Right lobe of liver (tissue), 4 donors: ENCODE measurements around the gene CMC1.

Experiments
- CTCF ChIP-seq, 4 donors: fragments of 200-600 bp in 3 of 4; fragments of 450-650 bp in 1 of 4; IDR thresholded peaks; one replicate each; pipeline versions ENCODE4 v1.5.1 to v1.8.0; 2016 to 2022; ENCODE audit warnings: antibody characterized with exemption in 4 of 4, mild to moderate bottlenecking in 2 of 4
- POLR2A ChIP-seq: fragments of 450-650 bp; IDR thresholded peaks from one replicate; pipeline ENCODE4 v1.6.1; 2017; ENCODE audit warnings: antibody characterized with exemption, mild to moderate bottlenecking
- donor health status: DM: no; HTN: no; CAD: no.
- donor health status: DM: no; HTN: no; CAD: no.
- donor health status: DM: no; HTN: yes; CAD: no.

- no peak for TF ChIP-seq CTCF (IDR thresholded peaks at IDR 0.05)
- no peak for TF ChIP-seq POLR2A
Observed at GRCh38 chr3:28212681-28213080, 28.7 kb upstream of the CMC1 start.
